HG03354 (cell line): ENCODE data around the gene EPG5.
"Not testable (repeated sequence)": the region's sequence is repeated elsewhere in the genome, so short reads cannot be mapped to it uniquely, and the experiment has no call there.

Experiments used
- ATAC-seq: cut with Tn5 transposase; IDR thresholded peaks from one replicate; pipeline ENCODE4 v1.9.1; 2021; ENCODE audit warnings: mild to moderate bottlenecking; ENCODE audit not compliant: unreplicated experiment, poor library complexity, severe bottlenecking

Gene EPG5

DNA sequence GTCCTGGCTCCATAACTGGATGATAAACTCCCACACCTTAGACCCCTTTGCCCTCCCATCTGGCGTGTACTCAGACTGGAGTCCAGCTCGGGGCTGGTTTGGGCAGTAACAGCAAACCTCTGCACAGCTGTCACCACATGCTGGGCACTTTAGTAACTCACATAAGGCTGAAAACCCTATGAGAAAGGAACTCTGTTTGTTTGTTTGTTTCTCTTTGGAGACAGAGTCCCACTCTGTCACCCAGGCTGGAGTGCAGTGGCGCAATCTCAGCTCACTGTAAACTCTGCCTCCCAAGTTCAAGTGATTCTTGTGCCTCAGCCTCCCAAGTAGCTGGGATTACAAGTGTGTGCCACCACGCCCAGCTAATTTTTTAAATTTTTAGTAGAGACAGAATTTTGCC lies 140.4 kb downstream of the EPG5 start:
- ATAC-seq: not testable (repeated sequence)

DNA sequence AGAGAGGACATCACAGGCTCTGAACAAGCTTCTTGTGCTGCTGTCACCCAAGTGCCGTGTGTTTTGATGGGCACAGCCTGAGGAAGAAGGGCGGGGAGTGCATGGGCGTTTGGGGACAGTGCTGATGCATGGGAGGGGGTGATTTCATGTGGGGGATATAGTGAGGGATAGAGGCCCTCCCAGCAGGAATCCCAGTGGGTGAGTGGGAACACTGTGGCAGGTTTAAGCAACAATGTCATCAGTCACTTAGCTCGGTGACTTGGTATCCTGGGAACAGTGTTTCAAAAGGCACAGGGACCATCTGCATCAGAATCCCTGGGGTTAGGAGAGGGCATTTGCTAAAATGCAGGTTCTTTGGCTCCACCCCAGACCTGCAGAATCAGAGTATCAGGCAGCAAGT lies 141.0 kb downstream of the EPG5 start:
- no peak for ATAC-seq

DNA sequence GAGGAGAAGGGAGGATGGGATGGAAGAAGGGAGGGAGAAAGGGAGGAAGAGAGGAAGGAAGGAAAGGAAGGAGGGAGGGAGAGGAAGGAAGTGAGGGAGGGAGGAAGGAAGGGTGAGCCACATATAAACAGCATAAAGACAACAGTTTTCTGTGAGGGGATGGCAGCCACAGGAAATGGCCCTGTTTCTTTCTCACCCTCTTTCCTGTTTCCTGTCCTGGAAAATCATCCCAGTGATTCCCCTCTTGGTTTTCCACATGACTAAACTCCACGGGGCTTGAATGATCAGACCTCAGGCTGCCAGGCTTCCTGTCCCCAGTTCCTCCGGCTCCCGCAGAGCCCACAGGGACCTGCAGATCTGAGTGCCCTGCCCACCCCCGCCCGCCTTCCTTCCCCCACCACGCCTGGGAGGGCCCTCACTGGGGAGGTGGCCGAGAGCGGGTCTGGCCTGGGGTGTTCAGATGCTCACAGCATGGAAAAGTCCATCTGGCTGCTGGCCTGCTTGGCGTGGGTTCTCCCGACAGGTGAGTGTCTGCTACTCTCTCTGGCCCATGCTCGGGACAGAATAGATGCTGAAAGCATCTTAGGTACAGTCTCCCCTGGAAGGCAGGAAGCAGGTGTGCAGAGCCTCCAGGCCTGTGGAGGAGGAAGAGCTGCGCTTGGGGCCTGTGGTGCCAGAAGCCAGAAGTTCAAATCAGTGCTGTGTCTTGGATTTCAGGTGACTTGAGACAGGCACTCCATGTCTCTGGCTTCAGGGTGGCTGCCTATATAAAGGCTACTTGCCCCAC lies 141.7 kb downstream of the EPG5 start, which contains the start of gene SIGLEC15:
Gene SIGLEC15, plus strand, starts transcription at position 418 of the 787 bp plus-strand sequence. Its CDS starts 54 bp downstream, at position 472.
- ATAC-seq: no peak

DNA sequence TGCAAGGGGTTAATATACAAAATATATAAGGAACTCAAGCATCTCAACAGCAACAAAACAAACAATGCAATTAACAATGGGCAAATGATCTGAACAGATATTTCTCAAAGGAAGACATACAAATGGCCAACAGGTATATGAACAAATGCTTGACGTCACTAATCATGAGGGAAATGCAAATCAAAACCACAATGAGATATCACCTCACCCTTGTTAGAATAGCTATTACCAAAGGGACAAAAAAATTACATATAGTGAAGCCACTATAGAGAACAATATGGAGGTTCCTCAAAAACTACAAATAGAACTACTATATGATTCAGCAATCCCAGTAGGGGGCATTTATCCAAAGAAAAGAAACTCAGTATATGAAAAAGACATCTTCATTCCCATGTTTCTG lies 145.4 kb downstream of the EPG5 start:
- no peak for ATAC-seq

DNA sequence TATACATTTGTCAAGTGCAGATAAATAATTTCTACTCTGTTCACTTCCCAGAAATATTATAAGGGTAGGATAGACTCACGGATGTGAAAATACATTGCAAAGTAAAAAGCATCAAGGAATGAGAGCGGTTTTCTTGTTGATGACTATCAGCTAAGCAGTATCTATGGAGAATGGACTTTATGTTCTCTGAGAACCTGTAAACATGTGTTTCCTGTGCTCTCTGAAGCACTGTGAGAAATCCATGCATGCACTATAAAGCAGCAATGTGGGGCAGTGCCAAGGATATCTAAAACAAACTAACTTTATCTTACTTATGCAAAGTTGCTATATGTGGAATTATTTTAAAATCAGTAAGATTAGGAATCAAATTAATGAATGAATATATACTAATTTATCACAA lies 146.1 kb downstream of the EPG5 start:
- ATAC-seq: no peak

DNA sequence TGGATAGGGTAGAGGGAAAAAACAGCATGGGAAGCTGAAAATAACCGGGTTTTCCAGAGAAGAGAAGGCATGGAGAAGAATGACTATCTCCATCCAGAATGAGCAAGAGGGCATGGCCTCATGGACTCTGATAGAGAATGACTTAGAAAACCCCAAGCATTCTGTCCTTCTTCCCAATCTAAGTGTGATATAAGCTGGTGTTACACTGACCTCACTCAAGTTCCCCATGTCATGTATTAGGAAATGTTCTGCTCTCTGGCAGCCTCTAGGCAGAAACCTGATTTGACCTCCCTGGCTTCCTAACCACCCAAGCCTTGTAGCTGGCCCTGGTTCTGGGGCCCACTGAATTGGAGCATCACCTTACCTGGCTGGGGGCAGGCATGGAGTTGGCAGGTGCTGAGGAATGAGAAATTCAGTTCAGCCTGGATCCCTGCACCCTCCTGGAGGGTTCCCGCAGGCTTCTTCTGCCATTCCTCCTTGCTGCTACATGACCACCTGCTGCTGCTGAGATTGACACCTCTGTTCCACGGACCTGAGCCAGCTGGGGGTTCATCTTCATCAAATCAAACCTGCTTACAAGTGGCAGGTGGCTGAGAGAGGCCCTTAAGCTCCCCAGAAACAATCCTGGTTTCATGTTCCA lies 146.9 kb downstream of the EPG5 start:
- no peak for ATAC-seq

DNA sequence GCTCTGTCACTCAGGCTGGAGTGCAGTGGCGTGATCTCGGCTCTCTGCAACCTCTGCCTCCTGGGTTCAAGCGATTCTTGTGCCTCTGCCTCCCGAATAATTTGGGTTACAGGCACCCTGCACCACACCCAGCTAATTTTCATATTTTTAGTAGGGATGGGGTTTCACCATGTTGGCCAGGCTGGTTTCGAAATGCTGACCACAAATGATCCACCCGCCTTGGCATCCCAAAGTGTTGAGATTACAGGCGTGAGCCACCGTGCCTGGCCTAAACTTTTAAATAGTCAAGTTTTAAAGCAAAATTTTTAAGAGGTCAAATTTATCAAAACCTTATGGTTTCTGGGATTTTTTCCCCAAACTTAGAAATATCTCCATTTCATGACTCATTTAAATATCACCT lies 148.4 kb downstream of the EPG5 start:
- not testable (repeated sequence) for ATAC-seq

DNA sequence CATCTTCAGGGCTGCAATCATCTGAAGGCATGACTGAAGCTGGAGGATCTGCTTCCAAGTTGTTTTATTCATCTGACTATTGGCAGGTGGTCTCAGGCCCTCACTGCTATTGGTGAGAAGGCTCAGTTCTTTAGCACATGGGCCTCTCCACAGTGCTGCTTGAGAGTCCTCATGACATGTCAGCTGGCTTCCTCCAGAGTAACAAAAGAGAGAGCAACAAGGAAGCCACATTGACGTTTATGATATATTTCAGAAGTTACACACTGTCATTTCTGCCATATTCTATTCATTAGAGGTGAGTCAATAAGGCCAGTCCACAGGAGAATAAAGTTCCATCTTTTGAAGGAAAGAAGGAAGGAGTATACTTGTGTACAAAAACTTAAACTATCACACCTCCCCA lies 149.6 kb downstream of the EPG5 start:
- ATAC-seq: no peak

DNA sequence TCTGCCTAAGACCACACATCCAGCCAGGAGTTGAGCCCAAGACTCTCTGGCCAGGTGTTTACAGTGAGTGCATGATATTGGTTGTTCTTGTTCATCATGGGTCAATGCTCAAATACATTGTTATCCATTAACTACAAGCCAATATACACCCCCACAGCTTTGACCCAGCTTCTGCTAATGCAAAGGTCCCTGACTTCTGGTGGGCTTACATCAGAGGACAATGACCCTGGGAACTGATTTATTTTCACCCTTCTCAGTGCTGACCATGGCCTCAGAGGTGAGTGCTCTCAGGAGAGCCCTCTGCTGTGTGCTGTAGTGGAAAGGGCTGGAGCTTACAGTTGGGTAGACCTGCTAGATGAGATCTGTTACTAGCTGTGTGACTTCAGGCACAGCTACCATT lies 152.4 kb downstream of the EPG5 start:
- ATAC-seq: not testable (repeated sequence)

DNA sequence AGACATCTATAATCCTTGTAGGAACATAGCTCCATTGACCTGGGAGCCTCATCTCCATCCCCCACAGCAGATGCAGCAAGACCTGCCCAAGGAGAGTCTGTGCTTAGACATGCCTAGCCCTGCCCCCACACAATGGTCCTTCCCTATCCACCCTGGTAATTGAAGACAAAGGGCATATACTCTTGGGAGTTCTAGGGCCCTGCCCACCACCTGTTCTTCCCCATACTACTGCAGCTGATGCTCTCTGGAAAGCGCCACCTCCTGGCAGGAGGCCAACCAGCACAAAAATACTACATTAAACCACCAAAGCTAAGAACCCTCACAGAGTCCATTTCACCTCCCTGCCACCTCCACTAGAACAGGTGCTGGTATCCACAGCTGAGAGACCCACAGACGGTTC lies 160.0 kb downstream of the EPG5 start:
- ATAC-seq: not testable (repeated sequence)

DNA sequence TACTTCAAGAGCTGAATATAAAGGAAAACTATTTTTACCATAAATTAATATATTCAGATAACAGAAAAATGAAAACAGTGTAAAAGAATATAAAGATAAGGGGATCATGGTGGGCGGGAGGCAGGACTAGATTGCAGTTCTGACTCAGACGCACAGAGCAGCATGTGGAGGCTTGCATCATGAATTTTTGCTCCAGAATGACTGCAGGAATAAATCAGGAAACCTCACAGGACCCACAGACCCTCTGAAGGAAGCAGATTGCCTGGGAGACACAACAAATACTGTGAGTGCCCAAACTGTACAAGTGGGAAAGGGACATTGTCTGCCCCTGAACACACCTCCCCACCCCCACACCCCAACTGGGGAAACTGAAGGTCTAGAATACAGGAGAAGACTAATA lies 160.9 kb downstream of the EPG5 start:
- ATAC-seq: no peak

DNA sequence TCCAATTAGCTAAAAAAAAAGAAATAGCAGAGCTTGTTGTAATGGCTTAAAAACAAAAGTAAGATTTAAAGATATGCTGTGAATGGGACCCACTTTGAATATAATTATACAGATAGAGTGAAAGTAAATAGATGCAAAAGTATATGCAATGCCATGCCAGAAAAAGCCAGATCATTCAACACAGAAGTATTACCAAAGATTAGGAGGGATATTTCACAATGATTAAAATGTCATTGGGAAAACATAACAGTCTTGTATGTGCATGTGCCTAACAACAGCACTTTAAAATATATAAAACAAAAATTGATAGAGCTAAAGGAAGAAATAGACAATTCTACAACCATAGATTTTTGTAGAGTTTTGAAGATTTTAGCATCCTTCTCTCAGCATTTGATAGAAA lies 161.6 kb downstream of the EPG5 start:
- ATAC-seq: no peak

DNA sequence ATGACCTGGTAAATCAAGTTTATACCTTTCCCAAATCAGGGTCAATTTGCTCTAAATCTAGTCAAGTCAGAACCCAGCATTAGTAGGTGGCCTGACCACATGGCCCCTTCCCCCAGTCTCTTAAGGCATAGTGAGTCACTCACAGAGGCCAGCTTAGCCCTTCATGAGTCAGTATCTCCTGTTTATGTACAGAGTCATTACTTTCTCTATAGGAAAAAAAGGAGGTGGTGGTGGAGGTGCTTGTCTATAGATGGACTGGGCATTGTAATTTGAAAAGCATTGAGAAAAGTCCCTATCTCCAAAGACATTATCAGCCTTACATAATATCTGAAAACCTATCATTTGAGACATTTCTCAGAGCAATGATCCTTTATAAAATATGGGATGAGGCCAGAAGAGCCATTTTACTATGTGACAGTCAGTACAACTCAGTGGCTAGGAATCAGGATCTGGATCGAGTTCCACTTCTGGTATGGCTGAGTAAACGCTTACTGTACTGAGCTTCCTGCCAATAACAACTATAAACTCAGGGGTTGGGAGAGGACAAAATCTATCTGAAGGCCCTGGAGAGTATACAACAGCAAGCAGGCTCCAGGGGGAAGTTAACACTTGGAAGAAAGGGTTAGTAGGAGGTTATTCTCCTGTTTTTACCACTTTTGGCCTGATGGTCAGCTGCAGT lies 164.2 kb downstream of the EPG5 start:
- ATAC-seq: no peak

DNA sequence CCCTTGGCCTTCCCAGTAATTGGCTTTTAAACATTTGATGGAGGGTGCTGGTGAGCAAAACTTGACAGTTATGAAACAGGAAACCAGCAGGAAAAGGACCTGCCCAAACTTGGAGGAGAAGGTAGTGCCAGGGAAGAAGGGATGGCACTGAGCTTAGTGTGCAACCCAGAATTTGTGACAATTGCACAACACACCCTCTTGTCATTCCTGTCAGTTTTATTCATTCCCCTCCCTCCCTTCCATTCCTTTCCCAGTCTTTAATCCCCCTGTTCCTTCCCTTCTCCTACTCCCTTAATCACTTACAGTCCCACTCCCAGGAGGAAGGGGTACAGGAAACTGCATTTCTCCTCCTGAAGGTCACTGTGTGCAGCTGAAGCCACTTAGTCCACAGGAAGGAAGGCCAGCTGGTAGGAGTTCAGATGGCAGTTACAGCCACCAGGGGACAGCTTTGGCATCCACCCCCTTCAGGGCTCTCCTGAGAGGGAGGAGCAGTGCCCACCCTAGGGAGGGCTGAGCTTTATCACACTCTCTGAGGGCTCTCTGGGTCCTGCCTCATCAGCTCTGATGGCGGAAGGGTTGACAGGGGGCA lies 165.6 kb downstream of the EPG5 start:
- no peak for ATAC-seq
